ENCODE data around the gene TRMT1L.

TRMT1L gene

DNA sequence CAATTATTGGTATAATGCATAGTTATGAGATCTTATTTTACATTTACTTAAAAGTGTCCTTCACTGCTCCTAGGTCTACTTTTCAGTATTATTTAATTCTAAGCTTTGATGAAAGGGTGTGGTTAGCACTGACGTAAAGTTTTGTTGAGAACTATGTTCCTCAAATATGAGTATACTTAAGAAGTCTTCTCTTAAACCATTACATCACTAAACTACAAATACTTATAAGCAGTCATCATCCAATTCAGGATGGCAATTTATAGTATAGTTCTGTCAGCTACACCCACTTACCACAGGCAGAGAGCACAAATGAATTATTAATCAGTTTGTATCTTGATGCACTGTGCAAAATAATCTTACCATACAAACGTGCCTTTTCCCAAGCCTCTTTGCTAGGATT lies 27.0 kb downstream of the TRMT1L start:
- no peak for DNase-seq (ENCODE audit: low spot score)

- no peak for DNase-seq (ENCODE audit: low spot score)
Measured at GRCh38 chr1:185112356-185112755, 44.4 kb downstream of the TRMT1L start.

GRCh38 chr1:185111873-185112272 lies 44.9 kb downstream of the TRMT1L start:
- no peak for DNase-seq (ENCODE audit: low spot score)

DNA sequence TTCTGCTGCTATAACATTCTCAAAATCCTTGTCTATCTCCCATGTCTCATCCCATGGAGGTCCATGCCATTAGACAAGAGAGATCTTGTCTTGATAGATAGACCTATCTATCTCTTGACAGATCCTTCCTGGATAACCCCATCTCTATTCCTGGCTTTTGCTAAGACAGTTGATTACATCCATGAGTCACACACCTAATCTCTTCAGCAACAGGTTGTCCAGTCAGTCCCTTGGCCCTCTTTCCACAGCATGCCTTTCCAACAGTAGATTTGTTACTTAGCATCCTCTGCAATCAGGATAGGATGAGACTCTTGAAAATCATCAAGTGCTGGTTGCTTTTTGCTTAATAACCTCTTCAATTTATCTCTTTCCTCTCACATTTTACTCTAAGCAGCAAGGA lies 46.6 kb downstream of the TRMT1L start:
- no peak for DNase-seq (ENCODE audit: low spot score)

DNA sequence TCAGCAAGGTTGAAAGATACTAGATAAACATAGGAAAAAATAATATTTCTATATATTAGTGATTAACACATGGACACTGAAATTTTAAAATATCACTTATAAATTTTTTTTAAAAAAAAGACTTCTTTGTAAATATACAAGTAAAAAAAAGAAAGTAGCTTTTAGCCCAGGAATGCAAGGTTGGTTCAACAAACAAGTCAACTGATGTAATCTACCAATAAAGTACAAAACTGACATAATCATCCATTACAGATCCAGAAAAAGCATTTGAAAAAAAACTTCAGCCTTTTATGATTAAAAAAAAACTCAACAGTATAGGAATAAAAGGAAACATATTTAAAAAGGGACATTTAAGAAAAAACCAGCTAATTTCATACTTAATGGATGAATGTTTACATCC lies 48.4 kb downstream of the TRMT1L start:
- no peak for DNase-seq (ENCODE audit: low spot score)

- DNase-seq (ENCODE audit: low spot score) = no peak
Measured at GRCh38 chr1:185105121-185105520, 51.6 kb downstream of the TRMT1L start.

- no peak for DNase-seq (ENCODE audit: low spot score)
Measured at GRCh38 chr1:185104083-185104482, 52.7 kb downstream of the TRMT1L start.

- no peak for DNase-seq (ENCODE audit: low spot score)
Measured at GRCh38 chr1:185096531-185096930, 60.2 kb downstream of the TRMT1L start.

- no peak for DNase-seq (ENCODE audit: low spot score)
Measured at GRCh38 chr1:185094761-185095160, 62.0 kb downstream of the TRMT1L start.

DNA sequence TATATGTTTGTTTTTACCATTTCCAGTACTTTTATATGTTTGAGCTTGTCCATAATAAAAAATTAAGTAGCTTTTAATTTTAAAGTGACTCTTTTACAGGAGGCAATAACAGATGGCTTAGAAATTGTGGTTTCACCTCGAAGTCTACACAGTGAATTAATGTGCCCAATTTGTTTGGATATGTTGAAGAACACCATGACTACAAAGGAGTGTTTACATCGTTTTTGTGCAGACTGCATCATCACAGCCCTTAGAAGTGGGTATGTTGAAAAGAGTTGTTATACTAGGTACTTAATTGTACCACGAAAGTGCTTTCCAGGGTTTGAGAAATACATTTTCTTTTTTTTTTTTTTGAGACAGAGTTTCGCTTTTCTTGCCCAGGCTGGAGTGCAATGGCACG lies 65.3 kb downstream of the TRMT1L start:
- no peak for DNase-seq (ENCODE audit: low spot score)

GRCh38 chr1:185087746-185088145 lies 69.0 kb downstream of the TRMT1L start:
- DNase-seq (ENCODE audit: low spot score) = no peak

DNA sequence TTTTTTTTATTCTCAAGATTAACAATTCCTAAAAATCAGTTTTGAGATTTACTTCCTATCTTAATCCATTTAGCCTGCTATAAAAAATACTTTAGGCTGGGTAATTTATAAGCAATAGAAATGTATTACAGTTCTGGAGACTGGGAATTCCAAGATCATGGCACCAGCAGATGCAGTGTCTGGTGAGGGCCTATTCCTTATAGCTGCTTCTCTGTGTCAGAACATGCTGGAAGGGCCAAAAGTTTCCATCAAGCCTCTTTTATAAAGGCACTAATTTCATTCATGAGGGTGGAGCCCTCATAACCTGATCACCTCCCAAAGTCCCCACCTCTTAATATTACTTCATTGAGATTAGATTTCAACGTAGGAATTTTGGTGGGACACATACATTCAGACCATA lies 69.7 kb downstream of the TRMT1L start:
- DNase-seq (ENCODE audit: low spot score) = no peak

- no peak for DNase-seq (ENCODE audit: low spot score)
Measured at GRCh38 chr1:185083818-185084217, 72.9 kb downstream of the TRMT1L start.

DNA sequence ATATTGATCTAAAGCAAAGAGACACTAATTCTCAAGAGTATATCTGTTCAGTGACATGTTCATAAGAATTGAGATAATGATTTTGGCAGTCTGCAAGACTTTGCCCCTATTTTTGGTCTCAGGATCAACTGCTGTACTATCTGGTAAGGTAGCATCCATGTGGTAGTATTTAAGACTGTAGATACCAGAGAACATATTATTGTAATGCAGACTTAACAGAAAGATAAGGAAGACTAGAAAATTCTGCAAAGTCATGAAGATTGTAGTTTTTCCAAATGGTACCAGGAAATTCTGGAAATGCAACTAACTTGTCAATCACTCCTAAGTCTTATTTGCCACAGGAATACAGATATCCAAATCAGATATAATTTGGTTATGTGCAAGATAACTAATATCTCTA lies 76.3 kb downstream of the TRMT1L start:
- no peak for DNase-seq (ENCODE audit: low spot score)

- DNase-seq (ENCODE audit: low spot score) = no peak
Measured at GRCh38 chr1:185077374-185077773, 79.4 kb downstream of the TRMT1L start.

- DNase-seq (ENCODE audit: low spot score) = no peak
Measured at GRCh38 chr1:185075476-185075875, 81.3 kb downstream of the TRMT1L start.

- DNase-seq (ENCODE audit: low spot score) = no peak
Measured at GRCh38 chr1:185074307-185074706, 82.4 kb downstream of the TRMT1L start.

- no peak for DNase-seq (ENCODE audit: low spot score)
Measured at GRCh38 chr1:185073725-185074124, 83.0 kb downstream of the TRMT1L start.

DNA sequence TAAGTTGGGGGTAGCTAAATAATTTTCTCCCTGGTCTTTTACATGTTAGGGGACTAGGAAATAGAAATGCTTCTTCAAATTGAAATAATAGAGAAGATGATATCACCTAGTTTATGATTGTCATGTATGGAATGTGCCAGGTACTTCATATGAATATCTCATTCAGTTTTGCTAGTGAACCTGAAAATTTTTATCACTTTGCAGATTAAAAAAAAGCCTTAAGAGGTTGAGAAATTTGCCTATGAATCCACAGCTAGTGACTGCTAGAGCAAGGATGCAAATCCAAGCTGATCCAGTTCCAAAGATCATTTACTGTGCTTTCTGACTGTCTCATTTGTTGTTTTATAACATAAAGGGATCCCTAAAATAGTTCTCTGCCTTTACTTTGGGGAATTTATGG lies 86.7 kb downstream of the TRMT1L start:
- no peak for DNase-seq (ENCODE audit: low spot score)

DNA sequence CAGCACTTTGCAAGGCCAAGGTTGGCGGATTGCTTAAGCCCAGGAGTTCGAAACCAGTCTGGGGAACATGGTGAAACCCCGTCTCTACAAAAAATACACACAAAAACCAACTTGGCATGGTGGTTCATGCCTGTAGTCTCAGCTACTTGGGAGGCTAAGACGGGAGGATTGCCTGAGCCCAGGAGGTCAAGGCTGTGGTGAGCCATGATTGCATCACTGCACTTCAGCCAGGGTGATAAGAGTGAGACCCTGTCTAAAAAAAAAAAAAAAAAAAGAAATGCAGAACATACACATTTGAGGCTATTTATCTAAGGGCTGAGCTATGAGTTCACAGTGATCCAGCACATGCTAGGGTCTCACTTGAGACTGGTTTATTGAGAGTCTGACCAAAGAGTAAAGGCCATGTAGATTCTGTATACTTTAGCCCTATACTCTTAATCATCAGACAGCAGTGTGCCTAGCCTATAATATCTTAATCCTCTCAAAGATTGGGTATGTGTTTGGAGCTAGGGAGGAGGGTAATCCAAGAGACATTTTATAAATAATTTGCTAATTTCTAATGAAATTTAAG lies 87.5 kb downstream of the TRMT1L start:
- DNase-seq (ENCODE audit: low spot score) = no peak

DNA sequence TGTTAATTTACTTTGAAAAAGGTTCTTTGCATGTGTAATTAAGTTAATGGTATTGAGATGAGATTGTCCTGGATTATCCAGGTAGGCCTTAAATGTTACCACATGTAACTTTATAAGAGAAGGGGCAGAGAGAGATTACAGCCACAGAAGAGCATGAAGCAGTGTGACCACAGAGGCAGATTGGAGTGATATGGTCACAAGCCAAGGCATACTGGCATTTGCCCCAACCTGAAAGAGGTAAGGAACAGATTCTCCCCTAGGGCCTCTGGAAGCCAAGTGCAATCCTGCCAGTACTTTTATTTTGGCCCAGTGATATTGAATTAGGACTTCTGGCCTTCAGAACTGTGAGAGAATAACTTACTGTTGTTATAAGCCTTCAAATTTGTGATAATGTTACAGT lies 88.4 kb downstream of the TRMT1L start:
- DNase-seq (ENCODE audit: low spot score) = no peak

Measured in activated CD4-positive, alpha-beta T cell treated with anti-CD3 and anti-CD28 coated beads, Interleukin-2, Interleukin-4, amounts not matched to agents 100 ng/mL and 50 ng/mL, durations not matched to agents 16 hours and 8 hours (primary cell).